ENCODE data around the gene SEPTIN2. TPM values are rescaled to one million over a fixed set of nuclear protein-coding genes. Genes with fewer than 3 reads are reported as not detected.
A peak's percentile ranks its signal among the peaks of the same experiment; 100 is the strongest.
"Not testable (repeated sequence)": the region's sequence is repeated elsewhere in the genome, so short reads cannot be mapped to it uniquely, and the experiment has no call there.

Gene SEPTIN2
- total RNA-seq, 4 donors from 2014 or later, result 311 to 585 (median 373) TPM

- H3K4me1 ChIP-seq, result peaks cover 0 to 24% (median 5%) of the 10 kb centered on the region in 4 donors
- H3K36me3 ChIP-seq, result peaks cover 0 to 6% (median 0%) of the 10 kb centered on the region in 3 donors
- 62 to 83% methylated on average over 6 of the region's 6 CpGs for whole genome bisulfite sequencing, 2 donors
- no peak for DNase-seq (ENCODE audit: low spot score in 2 of 2)
- no peaks in the 10 kb centered on the region for H3K9me3 ChIP-seq
- H3K27me3 ChIP-seq, result no peaks in the 10 kb centered on the region
- TF ChIP-seq CTCF (IDR thresholded peaks at IDR 0.05) (no peak), POLR2A (IDR thresholded peaks at IDR 0.05) (no peak), EP300 (IDR thresholded peaks at IDR 0.05) (no peak)
- no peak overlapping the region for H3K4me3 ChIP-seq
- no peak overlapping the region for H3K27ac ChIP-seq
These were observed 70.8 kb downstream of the SEPTIN2 start for GRCh38 chr2:241386519-241386918.

- no peak for DNase-seq (ENCODE audit: low spot score in 2 of 2)
- WGBS, 2 donors, result 83 to 85% methylated on average over 2 of the region's 2 CpGs
- no peaks in the 10 kb centered on the region for H3K9me3 ChIP-seq
- no peak for TF ChIP-seq CTCF (IDR thresholded peaks at IDR 0.05)
- no peak for TF ChIP-seq EP300 (IDR thresholded peaks at IDR 0.05)
- TF ChIP-seq POLR2A (IDR thresholded peaks at IDR 0.05), result no peak
- peaks cover 0 to 6% (median 0%) of the 10 kb centered on the region in 3 donors for H3K36me3 ChIP-seq
- H3K27me3 ChIP-seq, result no peaks in the 10 kb centered on the region
- H3K4me3 ChIP-seq, result no peak overlapping the region
- no peak overlapping the region for H3K27ac ChIP-seq
- peaks cover 0 to 24% (median 0%) of the 10 kb centered on the region in 4 donors for H3K4me1 ChIP-seq
These were observed 74.0 kb downstream of the SEPTIN2 start for GRCh38 chr2:241389697-241390096.

- DNase-seq (ENCODE audit: low spot score in 2 of 2), result no peak
- WGBS, 2 donors, result 87 to 89% methylated on average over 9 of the region's 9 CpGs
These were observed 74.8 kb downstream of the SEPTIN2 start for GRCh38 chr2:241390301-241391206.

GRCh38 chr2:241391892-241392665, 76.4 kb downstream of the SEPTIN2 start:
- TF ChIP-seq CTCF (IDR thresholded peaks at IDR 0.05), result peak in 2 of 5 experiments; percentile 5 to 22
- TF ChIP-seq POLR2A (IDR thresholded peaks at IDR 0.05), result no peak
- TF ChIP-seq EP300 (IDR thresholded peaks at IDR 0.05), result no peak
- WGBS, 2 donors, result 70 to 73% methylated on average over 6 of the region's 6 CpGs
- H3K27ac ChIP-seq, result peak overlapping the region in 2 of 4 donors; percentile 44 to 67
- H3K4me1 ChIP-seq, result peaks cover 0 to 24% (median 0%) of the 10 kb centered on the region in 4 donors
- H3K36me3 ChIP-seq, result peaks cover 0 to 6% (median 0%) of the 10 kb centered on the region in 3 donors
- H3K27me3 ChIP-seq, result no peaks in the 10 kb centered on the region
- no peak overlapping the region for H3K4me3 ChIP-seq
- H3K9me3 ChIP-seq, result no peaks in the 10 kb centered on the region
- DNase-seq (ENCODE audit: low spot score in 2 of 2), result no peak

More at GRCh38 chr2:241390301-241391206, 74.8 kb downstream of the SEPTIN2 start:
- H3K9me3 ChIP-seq, result no peaks in the 10 kb centered on the region
- H3K4me3 ChIP-seq, result no peak overlapping the region
- TF ChIP-seq CTCF (IDR thresholded peaks at IDR 0.05) (no peak), EP300 (IDR thresholded peaks at IDR 0.05) (no peak), POLR2A (IDR thresholded peaks at IDR 0.05) (no peak)
- H3K27ac ChIP-seq, result no peak overlapping the region
- no peaks in the 10 kb centered on the region for H3K27me3 ChIP-seq
- peaks cover 0 to 24% (median 0%) of the 10 kb centered on the region in 4 donors for H3K4me1 ChIP-seq
- peaks cover 0 to 6% (median 0%) of the 10 kb centered on the region in 3 donors for H3K36me3 ChIP-seq

GRCh38 chr2:241392753-241393152, 77.0 kb downstream of the SEPTIN2 start:
- Histone ChIP-seq H3K4me1 (peaks cover 0 to 24% (median 0%) of the 10 kb centered on the region in 4 donors), H3K27ac (peak overlapping the region in 2 of 4 donors; percentile 44 to 67)
- not testable (repeated sequence) for DNase-seq (ENCODE audit: low spot score in 2 of 2); H3K27me3 ChIP-seq; H3K9me3 ChIP-seq; H3K36me3 ChIP-seq; H3K4me3 ChIP-seq
- WGBS, 2 donors, result 92 to 94% methylated on average over 4 of the region's 4 CpGs
